HepG2 (cell line): ENCODE data around the gene SLC9A5. TPM values are rescaled to one million over a fixed set of nuclear protein-coding genes. Genes with fewer than 3 reads are reported as not detected.

Experiments
- ATF1 ChIP-seq: IDR thresholded peaks from 2 replicates; pipeline ENCODE4 v1.6.1; 2016; ENCODE audit warnings: mild to moderate bottlenecking, control low read depth
- ATF7-NPFF ChIP-seq: sonication (generic); formaldehyde crosslinking; IDR thresholded peaks from 2 replicates; pipeline ENCODE4 v1.8.1; 2023; ENCODE audit warnings: mild to moderate bottlenecking, low read depth, missing genetic modification reagents, moderate library complexity
- FOXO1 ChIP-seq: sonication (generic); formaldehyde crosslinking; IDR thresholded peaks from 2 replicates; pipeline ENCODE4 v1.4.0; 2020; ENCODE audit warnings: missing genetic modification reagents
- HIVEP1 ChIP-seq: sonication (generic); formaldehyde crosslinking; IDR thresholded peaks from 2 replicates; pipeline ENCODE4 v1.4.0; 2020; ENCODE audit warnings: mild to moderate bottlenecking, missing genetic modification reagents
- IKZF1 ChIP-seq: fragments of 450-650 bp; IDR thresholded peaks from 2 replicates; pipeline ENCODE4 v1.7.1; 2016
- IRF1 ChIP-seq: sonication (generic); formaldehyde crosslinking; IDR thresholded peaks from 2 replicates; pipeline ENCODE4 v1.4.0; 2020; ENCODE audit warnings: low read depth, mild to moderate bottlenecking, missing genetic modification reagents
- JARID2 ChIP-seq: sonication (generic); formaldehyde crosslinking; IDR thresholded peaks from 2 replicates; pipeline ENCODE4 v1.8.1; 2023; ENCODE audit warnings: missing genetic modification reagents, inconsistent platforms; ENCODE audit not compliant: insufficient replicate concordance
- NFKB2 ChIP-seq: sonication (generic); formaldehyde crosslinking; IDR thresholded peaks from 2 replicates; pipeline ENCODE4 v1.4.0; 2020; ENCODE audit warnings: missing genetic modification reagents, borderline replicate concordance
- ZBTB34 ChIP-seq: sonication (generic); formaldehyde crosslinking; IDR thresholded peaks from 2 replicates; pipeline ENCODE4 v1.8.0; 2022; ENCODE audit warnings: mild to moderate bottlenecking, missing genetic modification reagents
- ZBTB7B ChIP-seq: sonication (generic); formaldehyde crosslinking; IDR thresholded peaks from 2 replicates; pipeline ENCODE4 v1.4.0; 2020; ENCODE audit warnings: missing genetic modification reagents
- ZHX2 ChIP-seq, 2 experiments: sonication (generic) in 1 of 2; formaldehyde crosslinking in 1 of 2; IDR thresholded peaks; 2 replicates each; pipeline versions ENCODE4 v1.6.1 to v1.9.0; 2014 to 2022; ENCODE audit warnings: antibody characterized with exemption in 1 of 2, borderline replicate concordance in 1 of 2, inconsistent platforms in 1 of 2, low read depth in 1 of 2, missing genetic modification reagents in 1 of 2
- ZNF280D ChIP-seq: sonication (generic); formaldehyde crosslinking; IDR thresholded peaks from 2 replicates; pipeline ENCODE4 v1.5.1; 2020; ENCODE audit warnings: mild to moderate bottlenecking, missing genetic modification reagents
- ZNF329 ChIP-seq: sonication (generic); formaldehyde crosslinking; IDR thresholded peaks from 2 replicates; pipeline ENCODE4 v1.9.0; 2021; ENCODE audit warnings: low read depth, mild to moderate bottlenecking, missing genetic modification reagents
- ZNF503 ChIP-seq: sonication (generic); formaldehyde crosslinking; IDR thresholded peaks from 2 replicates; pipeline ENCODE4 v1.4.0; 2020; ENCODE audit warnings: missing genetic modification reagents
- ZNF563 ChIP-seq: sonication (generic); formaldehyde crosslinking; IDR thresholded peaks from 2 replicates; pipeline ENCODE4 v1.8.0; 2022; ENCODE audit warnings: mild to moderate bottlenecking, moderate library complexity, missing genetic modification reagents
- polyA plus RNA-seq, 8 experiments: library from polyadenylated mRNA; depleted of rRNA in 3 of 8; stranded (reverse) in 7 of 8; unstranded in 1 of 8; fragments of >200 nt; fragmentation: Illumina TruSeq in 4 of 8; extraction: Trizol in 4 of 8; gene quantifications; 2 replicates each; pipeline versions ENCODE4 v1.2.1 to v1.2.3, GENCODE V29; 2011 to 2016; ENCODE audit warnings: low read depth in 4 of 8, missing spikeins in 1 of 8, mixed read lengths in 1 of 8; ENCODE audit not compliant: insufficient read depth in 1 of 8
- total RNA-seq, 5 experiments: library from RNA; depleted of rRNA; stranded (reverse); fragments of >200 nt; fragmentation: Illumina TruSeq; extraction: Trizol; gene quantifications; 2 replicates each; pipeline ENCODE4 v1.2.3, GENCODE V29; 2016; ENCODE audit warnings: low read depth in 1 of 5

The SLC9A5 gene
- total and polyA plus RNA-seq, 2 of the 13 experiments (the other 11 are each of a cell fraction or from before 2014, with no cell fraction given), result 0.58 to 1.4 TPM

GRCh38 chr16:67248401-67249177, at the start of gene SLC9A5 (continued):
- TF ChIP-seq ZHX2 (IDR thresholded peaks at IDR 0.05; ENCODE audit: low read depth) (no peak), ZHX2 (CRISPR knock-in tag; IDR thresholded peaks at IDR 0.05; ENCODE audit: borderline replicate concordance) (no peak), ZNF329 (no peak), JARID2 (CRISPR knock-in tag) (no peak), ATF1 (CRISPR knock-in tag) (no peak), FOXO1 (CRISPR knock-in tag) (no peak), ZBTB34 (peak; percentile 57; the same call in 1 of the 2 replicates), IRF1 (CRISPR knock-in tag) (no peak), ZBTB7B (CRISPR knock-in tag) (0 out of 2 replicates have a peak, but pooled peaks have one; percentile 4), ATF7-NPFF (CRISPR knock-in tag) (no peak), HIVEP1 (peak; percentile 21; the same call in 1 of the 2 replicates), NFKB2 (CRISPR knock-in tag) (0 out of 2 replicates have a peak, but pooled peaks have one; percentile 49), ZNF280D (CRISPR knock-in tag) (no peak), ZNF563 (peak; percentile 23; the same call in 1 of the 2 replicates), ZNF503 (CRISPR knock-in tag) (no peak), IKZF1 (no peak)
